GM19193 (cell line): ENCODE measurements around the gene NR0B2.

Source experiments
- POLR2A ChIP-seq: IDR thresholded peaks from 4 replicates; pipeline ENCODE4 v1.6.1; 2011; ENCODE audit not compliant: insufficient read depth, insufficient read length; ENCODE audit errors: extremely low read depth

The NR0B2 gene

GRCh38 chr1:26913754-26914619 lies at the start of gene NR0B2:
NR0B2 (minus strand) TSS chr1:26913975; CDS start chr1:26913940, 35 bp downstream.
- TF ChIP-seq POLR2A: no peak

GRCh38 chr1:26961826-26962225 lies 48.1 kb upstream of the NR0B2 start:
- no peak for TF ChIP-seq POLR2A

GRCh38 chr1:26960625-26960966 lies 46.8 kb upstream of the NR0B2 start:
- no peak for TF ChIP-seq POLR2A

- no peak for TF ChIP-seq POLR2A
Observed at GRCh38 chr1:26959722-26960624, 46.2 kb upstream of the NR0B2 start, which contains the start of gene KDF1. KDF1 (minus strand) TSS chr1:26960468; CDS start chr1:26952380, 8,088 bp downstream.

- no peak for TF ChIP-seq POLR2A
Observed at GRCh38 chr1:26959270-26959669, 45.5 kb upstream of the NR0B2 start.

- TF ChIP-seq POLR2A: no peak
Observed at GRCh38 chr1:26957306-26957705, 43.5 kb upstream of the NR0B2 start.

- no peak for TF ChIP-seq POLR2A
Observed at GRCh38 chr1:26956321-26956720, 42.5 kb upstream of the NR0B2 start.

GRCh38 chr1:26953374-26953773 lies 39.6 kb upstream of the NR0B2 start:
- TF ChIP-seq POLR2A: no peak

GRCh38 chr1:26951821-26952497 lies 38.2 kb upstream of the NR0B2 start:
- TF ChIP-seq POLR2A: no peak

- TF ChIP-seq POLR2A: no peak
Observed at GRCh38 chr1:26951216-26951615, 37.4 kb upstream of the NR0B2 start.

GRCh38 chr1:26950602-26951001 lies 36.8 kb upstream of the NR0B2 start:
- no peak for TF ChIP-seq POLR2A

GRCh38 chr1:26949926-26950319 lies 36.1 kb upstream of the NR0B2 start:
- TF ChIP-seq POLR2A: no peak

GRCh38 chr1:26949266-26949925 lies 35.6 kb upstream of the NR0B2 start:
- no peak for TF ChIP-seq POLR2A

- TF ChIP-seq POLR2A: no peak
Observed at GRCh38 chr1:26946270-26946669, 32.5 kb upstream of the NR0B2 start.

GRCh38 chr1:26945728-26946127 lies 32.0 kb upstream of the NR0B2 start:
- TF ChIP-seq POLR2A: no peak

- no peak for TF ChIP-seq POLR2A
Observed at GRCh38 chr1:26945138-26945537, 31.4 kb upstream of the NR0B2 start.
